Gastroesophageal sphincter (tissue), 4 donors: ENCODE measurements around the gene FAM98B. TPM values are rescaled to one million over a fixed set of nuclear protein-coding genes. Genes with fewer than 3 reads are reported as not detected.

Experiments
- ATAC-seq: fragments of 150-250 bp; one replicate; pipeline ENCODE4 v1.9.1; 2016; ENCODE audit warnings: mild to moderate bottlenecking, moderate library complexity
- H3K27ac ChIP-seq, 4 donors: fragments of 200-600 bp; sonication (generic) in 3 of 4; 1 replicate in 3 of 4; 2 replicates in 1 of 4; pipeline ENCODE4 v1.5.1; 2016 to 2019
- H3K27me3 ChIP-seq: fragments of 200-600 bp; sonication (generic); one replicate; pipeline ENCODE4 v1.5.1; 2019
- H3K36me3 ChIP-seq, 2 donors: fragments of 200-600 bp; sonication (generic); one replicate each; pipeline ENCODE4 v1.5.1; 2019; ENCODE audit warnings: control low read depth in 1 of 2
- H3K4me1 ChIP-seq, 3 donors: fragments of 200-600 bp; sonication (generic); 1 replicate in 2 of 3; 2 replicates in 1 of 3; pipeline ENCODE4 v1.5.1; 2016 to 2019; ENCODE audit warnings: control low read depth in 2 of 3
- H3K4me3 ChIP-seq, 2 donors: fragments of 200-600 bp; sonication (generic); one replicate each; pipeline ENCODE4 v1.5.1; 2019; ENCODE audit warnings: mild to moderate bottlenecking in 1 of 2, moderate library complexity in 1 of 2
- H3K9me3 ChIP-seq, 3 donors: fragments of 200-600 bp; sonication (generic); one replicate each; pipeline ENCODE4 v1.5.1; 2017 to 2019; ENCODE audit warnings: control low read depth in 2 of 3
- CTCF ChIP-seq, 4 experiments: fragments of 200-600 bp in 2 of 4; fragments of 450-650 bp in 2 of 4; sonication (generic) in 1 of 4; IDR thresholded peaks; one replicate each; pipeline ENCODE4 v1.5.1; 2017 to 2019; ENCODE audit warnings: antibody characterized with exemption in 4 of 4, mild to moderate bottlenecking in 2 of 4, moderate library complexity in 2 of 4
- EP300 ChIP-seq: sonication (generic); formaldehyde crosslinking; IDR thresholded peaks from one replicate; pipeline ENCODE4 v1.6.1; 2017; ENCODE audit warnings: antibody characterized with exemption, mild to moderate bottlenecking
- POLR2A ChIP-seq, 2 donors: fragments of 450-650 bp; IDR thresholded peaks; one replicate each; pipeline ENCODE4 v1.6.1; 2017; ENCODE audit warnings: antibody characterized with exemption in 2 of 2, mild to moderate bottlenecking in 2 of 2, moderate library complexity in 1 of 2
- POLR2AphosphoS5 ChIP-seq: sonication (generic); formaldehyde crosslinking; IDR thresholded peaks from one replicate; pipeline ENCODE4 v1.6.1; 2017; ENCODE audit warnings: antibody characterized with exemption
- WGBS, 2 donors: methylation state at CpG; one replicate each; pipeline ENCODE4 v1.1.5; 2018; ENCODE audit warnings: low coverage in 1 of 2; 5-methylcytosine and 5-hydroxymethylcytosine counted together
- total RNA-seq, 4 donors: library from RNA; depleted of rRNA; stranded (reverse); fragments of >200 nt; gene quantifications; one replicate each; pipeline ENCODE4 v1.1.0, GENCODE V29; 2016

The FAM98B gene
- total RNA-seq, 4 donors from 2014 or later = 10.6 to 15.6 (median 11.9) TPM

DNA sequence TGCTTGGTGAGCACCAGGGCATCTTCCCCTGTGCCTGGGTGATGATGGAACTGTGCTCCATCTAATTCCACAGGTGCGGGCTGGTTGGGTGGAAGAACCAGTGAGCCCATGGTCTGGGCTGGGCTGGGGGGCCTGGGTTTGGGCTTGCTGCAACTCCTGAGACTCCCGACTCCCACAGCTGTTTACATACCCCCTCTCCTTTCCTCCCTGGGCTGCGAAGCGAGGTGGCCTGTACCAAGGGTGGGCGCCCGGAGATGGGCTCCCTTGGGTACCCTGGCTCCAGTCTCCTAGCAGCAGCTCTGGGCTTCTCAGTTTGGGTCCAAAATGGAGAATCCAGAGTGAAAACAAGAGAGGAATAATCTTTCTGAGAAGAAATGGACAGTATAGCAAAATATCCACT is 5.6 kb downstream of the FAM98B start:
- no peak for ATAC-seq
- H3K36me3 ChIP-seq = no peaks in the 10 kb centered on the region
- no peak overlapping the region for H3K4me3 ChIP-seq
- no peaks in the 10 kb centered on the region for H3K9me3 ChIP-seq
- TF ChIP-seq POLR2AphosphoS5 = no peak
- TF ChIP-seq EP300 = no peak
- no peak for TF ChIP-seq CTCF (IDR thresholded peaks at IDR 0.05)
- TF ChIP-seq POLR2A (IDR thresholded peaks at IDR 0.05) = no peak
- H3K27ac ChIP-seq = no peak overlapping the region
- H3K4me1 ChIP-seq = peaks cover 3 to 20% (median 8%) of the 10 kb centered on the region in 3 donors
- H3K27me3 ChIP-seq = no peaks in the 10 kb centered on the region
- no CpG with 5 or more reads among the region's 6 CpGs for WGBS, 2 donors

DNA sequence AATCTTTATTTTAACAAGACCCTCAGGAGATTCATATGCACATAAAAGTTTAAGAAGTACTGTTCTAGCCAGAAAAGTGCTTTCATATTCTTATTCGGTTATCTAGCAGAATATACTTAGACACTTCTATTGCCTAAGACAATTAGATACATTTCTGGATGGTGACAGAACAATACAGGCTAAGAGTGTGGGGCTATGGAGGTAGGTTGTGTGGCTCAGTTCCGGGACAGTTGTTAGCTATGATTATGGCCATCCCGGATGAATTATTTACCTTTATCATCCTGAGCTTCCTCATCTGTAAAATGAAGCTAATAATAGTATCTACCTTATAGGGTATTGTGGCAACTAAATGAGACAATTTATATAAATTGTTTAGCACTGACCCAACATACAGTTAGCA is 6.6 kb downstream of the FAM98B start:
- Histone ChIP-seq H3K9me3 (no peaks in the 10 kb centered on the region), H3K27me3 (no peaks in the 10 kb centered on the region), H3K27ac (no peak overlapping the region), H3K4me3 (no peak overlapping the region), H3K4me1 (peaks cover 0 to 11% (median 0%) of the 10 kb centered on the region in 3 donors), H3K36me3 (no peaks in the 10 kb centered on the region)
- WGBS, 2 donors = 75 to 79% methylated on average over 3 of the region's 3 CpGs
- no peak for TF ChIP-seq EP300
- ATAC-seq = no peak

DNA sequence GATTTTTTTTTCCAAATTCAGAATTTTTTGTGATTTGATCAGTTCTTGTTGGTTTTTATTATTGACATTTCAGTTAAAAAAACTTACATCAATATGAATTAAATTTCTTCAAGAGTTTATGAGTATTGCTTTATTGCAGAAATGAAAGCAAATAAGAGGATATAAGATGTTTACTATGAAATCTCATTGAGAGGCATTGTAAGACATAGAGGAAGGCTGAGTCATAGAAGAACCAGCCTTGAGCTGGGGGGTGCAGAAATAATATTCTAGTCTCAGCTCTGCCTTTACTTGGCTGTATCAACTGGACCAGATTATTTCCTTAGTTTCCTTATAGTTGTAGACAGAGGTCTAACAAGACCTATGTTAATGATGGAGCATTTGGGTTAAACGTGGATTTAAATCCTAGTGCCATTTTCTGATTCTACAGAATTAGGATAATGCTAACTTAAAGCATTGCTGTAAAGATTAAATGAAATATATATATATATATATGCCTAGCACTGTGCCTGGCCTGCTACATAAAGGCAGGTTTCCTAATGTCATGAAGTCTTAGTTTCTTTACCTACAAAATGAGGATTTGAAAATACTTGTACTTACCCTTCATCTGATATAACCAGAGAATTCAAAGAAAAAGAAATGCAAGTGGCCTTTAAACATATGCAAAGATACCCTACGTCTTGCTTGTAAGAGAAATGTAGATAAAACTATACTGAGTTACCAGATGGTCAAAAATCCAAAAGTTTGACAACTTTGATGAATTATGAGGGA is 7.3 kb downstream of the FAM98B start:
- 79 to 87% methylated on average over 2 of the region's 2 CpGs for WGBS, 2 donors
- no peak overlapping the region for H3K27ac ChIP-seq
- no peaks in the 10 kb centered on the region for H3K9me3 ChIP-seq
- H3K4me1 ChIP-seq = peaks cover 0 to 4% (median 0%) of the 10 kb centered on the region in 3 donors
- TF ChIP-seq POLR2AphosphoS5 = no peak
- no peak for TF ChIP-seq POLR2A (IDR thresholded peaks at IDR 0.05)
- TF ChIP-seq EP300 = no peak
- no peak overlapping the region for H3K4me3 ChIP-seq
- ATAC-seq = no peak
- H3K36me3 ChIP-seq = no peaks in the 10 kb centered on the region
- H3K27me3 ChIP-seq = no peaks in the 10 kb centered on the region

DNA sequence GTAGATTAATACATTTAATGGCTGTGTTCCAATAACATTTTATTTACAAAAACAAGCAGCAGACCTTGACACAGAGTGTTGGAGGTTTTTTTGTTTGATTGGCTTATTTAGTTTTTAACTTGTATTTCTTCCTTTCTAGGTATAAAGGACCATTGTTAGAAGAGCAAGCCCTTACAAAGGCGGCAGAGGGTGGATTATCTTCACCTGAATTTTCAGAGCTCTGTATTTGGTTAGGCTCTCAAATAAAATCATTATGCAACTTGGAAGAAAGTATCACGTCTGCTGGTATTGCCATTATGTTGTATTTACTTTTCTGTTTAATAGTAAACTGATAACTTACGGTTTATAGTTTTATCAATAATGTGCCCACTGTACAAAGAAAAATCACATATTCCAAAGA is 10.0 kb downstream of the FAM98B start:
- WGBS, 2 donors = 87 to 92% methylated on average over 3 of the region's 3 CpGs
- no peak for ATAC-seq
- Histone ChIP-seq H3K36me3 (peaks cover 0 to 12% of the 10 kb centered on the region in 2 donors), H3K27me3 (no peaks in the 10 kb centered on the region), H3K27ac (no peak overlapping the region), H3K4me3 (no peak overlapping the region), H3K4me1 (no peaks in the 10 kb centered on the region), H3K9me3 (no peaks in the 10 kb centered on the region)
- TF ChIP-seq POLR2A (IDR thresholded peaks at IDR 0.05) (no peak), CTCF (IDR thresholded peaks at IDR 0.05) (no peak), EP300 (no peak), POLR2AphosphoS5 (no peak)

DNA sequence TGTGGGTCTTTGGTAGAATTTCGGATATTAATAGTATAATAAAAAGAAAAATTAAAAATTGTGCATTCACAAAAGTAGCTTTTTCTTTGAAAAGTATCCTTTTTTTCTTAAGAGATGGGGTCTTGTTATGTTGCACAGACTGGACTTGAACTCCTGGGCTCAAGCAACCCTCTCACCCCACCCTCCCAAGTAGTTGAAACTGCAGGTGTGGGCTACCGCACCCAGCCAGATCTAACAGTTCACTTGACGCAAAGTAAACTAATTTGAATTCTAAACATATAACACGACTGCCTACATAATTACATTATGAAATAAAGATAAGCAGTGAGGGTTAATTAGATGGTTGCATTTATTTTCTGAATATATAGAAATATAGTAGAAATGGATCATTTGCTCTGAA is 10.7 kb downstream of the FAM98B start:
- Histone ChIP-seq H3K9me3 (no peaks in the 10 kb centered on the region), H3K27me3 (no peaks in the 10 kb centered on the region), H3K36me3 (peaks cover 0 to 17% of the 10 kb centered on the region in 2 donors), H3K27ac (no peak overlapping the region), H3K4me1 (no peaks in the 10 kb centered on the region), H3K4me3 (no peak overlapping the region)
- TF ChIP-seq POLR2AphosphoS5 = no peak
- TF ChIP-seq EP300 = no peak
- no peak for TF ChIP-seq POLR2A (IDR thresholded peaks at IDR 0.05)
- WGBS, 2 donors = 61 to 91% methylated on average over 3 to 4 of the region's 4 CpGs
- ATAC-seq = no peak

- WGBS, 2 donors = 84 to 100% methylated on average over 1 of the region's 1 CpG
- H3K36me3 ChIP-seq = peaks cover 0 to 68% of the 10 kb centered on the region in 2 donors
- H3K27ac ChIP-seq = no peak overlapping the region
- no peaks in the 10 kb centered on the region for H3K4me1 ChIP-seq
- no peaks in the 10 kb centered on the region for H3K27me3 ChIP-seq
- TF ChIP-seq POLR2A (IDR thresholded peaks at IDR 0.05) = no peak
- TF ChIP-seq POLR2AphosphoS5 = no peak
- no peak for TF ChIP-seq CTCF (IDR thresholded peaks at IDR 0.05)
- TF ChIP-seq EP300 = no peak
- no peak overlapping the region for H3K4me3 ChIP-seq
- no peak for ATAC-seq
- H3K9me3 ChIP-seq = no peaks in the 10 kb centered on the region
These were observed 16.9 kb downstream of the FAM98B start for GRCh38 chr15:38470816-38471215.
